Liver (tissue), 3 donors: ENCODE measurements around the gene SEPTIN3.

Source experiments
- ATF3 ChIP-seq: IDR thresholded peaks from 2 replicates; pipeline ENCODE4 v1.6.1; 2016; ENCODE audit warnings: antibody characterized with exemption
- CTCF ChIP-seq: fragments of 150-350 bp; IDR thresholded peaks from 2 replicates; pipeline ENCODE4 v1.5.1; 2017; ENCODE audit warnings: improper control_type of control experiment, low read depth, low read length; ENCODE audit not compliant: missing input control
- EGR1 ChIP-seq, 2 donors: IDR thresholded peaks; 2 replicates each; pipeline ENCODE4 v1.6.1; 2016 to 2018; ENCODE audit warnings: antibody characterized with exemption in 2 of 2, low read depth in 2 of 2
- FOXA1 ChIP-seq: IDR thresholded peaks from 2 replicates; pipeline ENCODE4 v1.6.1; 2016; ENCODE audit warnings: antibody characterized with exemption
- GABPA ChIP-seq, 2 donors: IDR thresholded peaks in 1 of 2; conservative IDR thresholded peaks in 1 of 2; 2 replicates each; pipeline ENCODE4 v1.6.1; 2016; ENCODE audit warnings: antibody characterized with exemption in 2 of 2, mild to moderate bottlenecking in 1 of 2, moderate library complexity in 1 of 2
- HNF4A ChIP-seq, 2 donors: conservative IDR thresholded peaks; 2 replicates each; pipeline ENCODE4 v1.6.1; 2016; ENCODE audit warnings: antibody characterized with exemption in 2 of 2, mild to moderate bottlenecking in 2 of 2
- HNF4G ChIP-seq: IDR thresholded peaks from 2 replicates; pipeline ENCODE4 v1.6.1; 2016; ENCODE audit warnings: antibody characterized with exemption
- JUND ChIP-seq, 2 donors: IDR thresholded peaks; 2 replicates each; pipeline ENCODE4 v1.6.1; 2016; ENCODE audit warnings: antibody characterized with exemption in 2 of 2
- MAX ChIP-seq: IDR thresholded peaks from 2 replicates; pipeline ENCODE4 v1.6.1; 2016; ENCODE audit warnings: antibody characterized with exemption
- RAD21 ChIP-seq, 2 donors: IDR thresholded peaks; 2 replicates each; pipeline ENCODE4 v1.6.1; 2016; ENCODE audit warnings: antibody characterized with exemption in 2 of 2, mild to moderate bottlenecking in 2 of 2
- REST ChIP-seq: IDR thresholded peaks from 2 replicates; pipeline ENCODE4 v1.6.1; 2016; ENCODE audit warnings: antibody characterized with exemption, mild to moderate bottlenecking
- SP1 ChIP-seq: IDR thresholded peaks from 2 replicates; pipeline ENCODE4 v1.6.1; 2018; ENCODE audit warnings: antibody characterized with exemption, mild to moderate bottlenecking
- TAF1 ChIP-seq: conservative IDR thresholded peaks from 2 replicates; pipeline ENCODE4 v1.6.1; 2016; ENCODE audit warnings: antibody characterized with exemption, mild to moderate bottlenecking
- YY1 ChIP-seq: IDR thresholded peaks from 2 replicates; pipeline ENCODE4 v1.6.1; 2016; ENCODE audit warnings: antibody characterized with exemption, mild to moderate bottlenecking
- donor health status: healthy.
- donor health status: healthy.

GRCh38 chr22:41922940-41923594 lies 46.2 kb upstream of the SEPTIN3 start:
- TF ChIP-seq SP1 (no peak), REST (no peak), CTCF (no peak), RAD21 (IDR thresholded peaks at IDR 0.05) (no peak), MAX (no peak), YY1 (no peak), HNF4A (conservative IDR thresholded peaks at IDR 0.05) (no peak), HNF4G (no peak), TAF1 (no peak), EGR1 (IDR thresholded peaks at IDR 0.05; ENCODE audit: low read depth in 2 of 2) (no peak), JUND (IDR thresholded peaks at IDR 0.05) (no peak), ATF3 (no peak), FOXA1 (no peak), GABPA (IDR thresholded peaks at IDR 0.05 in 1 of 2, conservative IDR thresholded peaks at IDR 0.05 in 1 of 2) (no peak)
